HG03520 (cell line): ENCODE results near the gene UBC.
"Not testable (repeated sequence)": the region's sequence is repeated elsewhere in the genome, so short reads cannot be mapped to it uniquely, and the experiment has no call there.

Experiments used
- ATAC-seq: cut with Tn5 transposase; IDR thresholded peaks from one replicate; pipeline ENCODE4 v1.9.1; 2021; ENCODE audit warnings: mild to moderate bottlenecking, moderate library complexity; ENCODE audit not compliant: unreplicated experiment

The UBC gene

GRCh38 chr12:124916374-124917134 lies 2.1 kb upstream of the UBC start:
- ATAC-seq: no peak

- ATAC-seq: peak; percentile 2
These were observed 1.1 kb upstream of the UBC start for GRCh38 chr12:124915239-124916236.

GRCh38 chr12:124913474-124914391 lies 717 bp downstream of the UBC start:
- peak; percentile 11 for ATAC-seq

GRCh38 chr12:124912529-124913287 lies 1.7 kb downstream of the UBC start:
- not testable (repeated sequence) for ATAC-seq

GRCh38 chr12:124911521-124911920 lies 2.9 kb downstream of the UBC start:
- not testable (repeated sequence) for ATAC-seq

GRCh38 chr12:124910561-124911478 lies 3.6 kb downstream of the UBC start:
- ATAC-seq: no peak

- ATAC-seq: no peak
These were observed 4.5 kb downstream of the UBC start for GRCh38 chr12:124909831-124910560.

- peak; percentile 53 for ATAC-seq
These were observed 7.7 kb downstream of the UBC start for GRCh38 chr12:124906606-124907261.

- ATAC-seq: no peak
These were observed 9.9 kb downstream of the UBC start for GRCh38 chr12:124904306-124905098.

GRCh38 chr12:124902916-124903315 lies 11.5 kb downstream of the UBC start:
- ATAC-seq: no peak

- ATAC-seq: no peak
These were observed 13.4 kb downstream of the UBC start for GRCh38 chr12:124901003-124901402.

GRCh38 chr12:124900345-124900795 lies 14.1 kb downstream of the UBC start:
- ATAC-seq: not testable (repeated sequence)

GRCh38 chr12:124898923-124899294 lies 15.5 kb downstream of the UBC start:
- ATAC-seq: no peak

- no peak for ATAC-seq
These were observed 16.1 kb downstream of the UBC start for GRCh38 chr12:124898200-124898922.

- ATAC-seq: no peak
These were observed 18.0 kb downstream of the UBC start for GRCh38 chr12:124896461-124896860.
